ENCODE measurements around the gene MFSD2B. TPM values are rescaled to one million over a fixed set of nuclear protein-coding genes. Genes with fewer than 3 reads are reported as not detected.

MFSD2B gene
- total and polyA plus RNA-seq, 2 experiments from 2014 or later: 0.23 to 0.69 TPM

- Histone ChIP-seq H3K36me3 (no peaks in the 10 kb centered on the region), H3K9me3 (ENCODE audit: low read depth) (no peaks in the 10 kb centered on the region), H3K27me3 (no peaks in the 10 kb centered on the region), H3K4me1 (ENCODE audit: low read depth) (peaks cover 5% of the 10 kb centered on the region), H3K4me3 (peak overlapping the region; percentile 63), H3K27ac (no peak overlapping the region)
- no peak for DNase-seq (ENCODE audit: low read depth in 1 of 2, low spot score in 1 of 2)
- no peak for TF ChIP-seq CTCF (IDR thresholded peaks at IDR 0.05; ENCODE audit: low read depth, low read length)
Measured at GRCh38 chr2:24045511-24046508, 35.9 kb downstream of the MFSD2B start.

GRCh38 chr2:24046599-24046929 lies 36.7 kb downstream of the MFSD2B start:
- no peaks in the 10 kb centered on the region for H3K36me3 ChIP-seq
- TF ChIP-seq CTCF (IDR thresholded peaks at IDR 0.05; ENCODE audit: low read depth, low read length): no peak
- peaks cover 5% of the 10 kb centered on the region for H3K4me1 ChIP-seq (ENCODE audit: low read depth)
- DNase-seq (ENCODE audit: low read depth in 1 of 2, low spot score in 1 of 2): no peak
- peak overlapping the region; percentile 63 for H3K4me3 ChIP-seq
- H3K27ac ChIP-seq: peak overlapping the region; percentile 85
- no peaks in the 10 kb centered on the region for H3K9me3 ChIP-seq (ENCODE audit: low read depth)
- no peaks in the 10 kb centered on the region for H3K27me3 ChIP-seq

GRCh38 chr2:24046930-24047702 lies 37.2 kb downstream of the MFSD2B start, which contains the start of gene WDCP:
TSS of gene WDCP (minus strand) at chr2:24047391. CDS start at chr2:24039494, 7,897 bp downstream.
- peaks cover 5% of the 10 kb centered on the region for H3K4me1 ChIP-seq (ENCODE audit: low read depth)
- DNase-seq (ENCODE audit: low read depth in 1 of 2, low spot score in 1 of 2): peak; percentile 99
- peak within 1 kb of the TSS; percentile 63 for H3K4me3 ChIP-seq
- no peaks in the 10 kb centered on the region for H3K36me3 ChIP-seq
- H3K9me3 ChIP-seq (ENCODE audit: low read depth): no peaks in the 10 kb centered on the region
- peak within 1 kb of the TSS; percentile 85 for H3K27ac ChIP-seq
- H3K27me3 ChIP-seq: no peaks in the 10 kb centered on the region
- TF ChIP-seq CTCF (IDR thresholded peaks at IDR 0.05; ENCODE audit: low read depth, low read length): no peak

GRCh38 chr2:24047703-24048033 lies 37.8 kb downstream of the MFSD2B start:
- TF ChIP-seq CTCF (IDR thresholded peaks at IDR 0.05; ENCODE audit: low read depth, low read length): no peak
- H3K27ac ChIP-seq: no peak overlapping the region

GRCh38 chr2:24048769-24049484 lies 39.0 kb downstream of the MFSD2B start:
- H3K36me3 ChIP-seq: no peaks in the 10 kb centered on the region
- H3K4me1 ChIP-seq (ENCODE audit: low read depth): peaks cover 5% of the 10 kb centered on the region
- no peak for TF ChIP-seq CTCF (IDR thresholded peaks at IDR 0.05; ENCODE audit: low read depth, low read length)
- no peaks in the 10 kb centered on the region for H3K9me3 ChIP-seq (ENCODE audit: low read depth)
- no peak for DNase-seq (ENCODE audit: low read depth in 1 of 2, low spot score in 1 of 2)
- H3K4me3 ChIP-seq: peak overlapping the region; percentile 77
- H3K27me3 ChIP-seq: no peaks in the 10 kb centered on the region
- no peak overlapping the region for H3K27ac ChIP-seq

More at GRCh38 chr2:24047703-24048033, 37.8 kb downstream of the MFSD2B start:
- Histone ChIP-seq H3K9me3 (ENCODE audit: low read depth) (no peaks in the 10 kb centered on the region), H3K4me3 (no peak overlapping the region), H3K27me3 (no peaks in the 10 kb centered on the region), H3K4me1 (ENCODE audit: low read depth) (peaks cover 5% of the 10 kb centered on the region), H3K36me3 (no peaks in the 10 kb centered on the region)
- DNase-seq (ENCODE audit: low read depth in 1 of 2, low spot score in 1 of 2): no peak

Data from cardiac muscle cell (in vitro differentiated cells and primary cell).